K562 (cell line): ENCODE results near the gene KRT38. TPM values are rescaled to one million over a fixed set of nuclear protein-coding genes. Genes with fewer than 3 reads are reported as not detected.

Source experiments
- ATAC-seq: fragments of 200-7000 bp; cut with Tn5 transposase; 3 replicates; pipeline ENCODE4 v1.9.1; 2020; ENCODE audit warnings: moderate library complexity
- BruUV-seq: library from RNA; stranded (reverse); fragments of 400-500 nt; replicated peaks from 2 replicates; lab custom pipeline; 2021; lab: Mats Ljungman, UMichigan
- CTCF ChIA-PET: fragments of 300-600 bp; formaldehyde crosslinking; extraction: SDS; loops from one replicate; lab custom pipeline; 2021; ENCODE audit warnings: low intra/inter-chr PET ratio; lab: Yijun Ruan, JAX
- POLR2A ChIA-PET: fragments of 300-600, 350-650 bp; sonication (Branson Sonifier 250); formaldehyde crosslinking; extraction: SDS; loops from one replicate; lab custom pipeline; 2021; ENCODE audit warnings: antibody characterized with exemption, inconsistent platforms; lab: Yijun Ruan, JAX
- DNase-seq, 4 experiments: peaks; one replicate each; pipeline versions ENCODE4 v3.0.0 to v3.0.0-alpha.2; 2011 to 2018; ENCODE audit warnings: low spot score in 3 of 4, mixed read lengths in 3 of 4; ENCODE audit errors: extremely low read depth in 1 of 4
- FAIRE-seq: peaks from 2 replicates; lab custom pipeline; 2011; peaks lifted over from hg19 to GRCh38; lab: Jason Lieb, UNC
- H2AFZ ChIP-seq: 2 replicates; pipeline ENCODE4 v1.6.0; 2011; ENCODE audit warnings: low read depth, low read length, control low read depth, inconsistent platforms
- H3K27ac ChIP-seq: fragments of 200-600 bp; 3 replicates; pipeline ENCODE4 v1.8.0; 2011; ENCODE audit warnings: low read depth, mild to moderate bottlenecking, control low read depth, inconsistent platforms, low read length, moderate library complexity, mixed read lengths; ENCODE audit errors: extremely low read depth
- H3K27me3 ChIP-seq, 2 experiments: fragments of 300-600 bp in 1 of 2; 2 replicates in 1 of 2; 3 replicates in 1 of 2; pipeline versions ENCODE4 v1.6.0 to v1.8.0; 2011; ENCODE audit warnings: inconsistent platforms in 2 of 2, low read length in 2 of 2, mild to moderate bottlenecking in 1 of 2, mixed read lengths in 1 of 2, moderate library complexity in 1 of 2; ENCODE audit not compliant: control insufficient read depth in 2 of 2, insufficient read depth in 2 of 2
- H3K36me3 ChIP-seq: fragments of 300-600 bp; 3 replicates; pipeline ENCODE4 v1.8.0; 2011; ENCODE audit warnings: mild to moderate bottlenecking, low read length, inconsistent platforms; ENCODE audit not compliant: control insufficient read depth, insufficient read depth
- H3K4me1 ChIP-seq, 2 experiments: fragments of 200-600 bp in 1 of 2; replicated peaks in 1 of 2; 2 replicates in 1 of 2; 3 replicates in 1 of 2; pipeline versions ENCODE4 v1.5.1 to v1.8.0; 2011; ENCODE audit warnings: inconsistent platforms in 2 of 2, low read length in 2 of 2, mild to moderate bottlenecking in 1 of 2, mixed read lengths in 1 of 2, moderate library complexity in 1 of 2; ENCODE audit not compliant: control insufficient read depth in 2 of 2, insufficient read depth in 2 of 2
- H3K4me2 ChIP-seq: 2 replicates; pipeline ENCODE4 v1.6.1; 2011; ENCODE audit warnings: low read length, control low read depth, inconsistent platforms, mixed read lengths; ENCODE audit not compliant: insufficient read depth
- H3K4me3 ChIP-seq: fragments of 200-600 bp; sonication (generic), shearing (Covaris generic); 2 replicates; pipeline ENCODE4 v1.5.1; 2016; ENCODE audit warnings: control low read depth, inconsistent platforms
- H3K79me2 ChIP-seq: fragments of 200-600 bp; 3 replicates; pipeline ENCODE4 v1.8.0; 2011; ENCODE audit warnings: low read length, inconsistent platforms; ENCODE audit not compliant: control insufficient read depth, insufficient read depth
- H3K9ac ChIP-seq, 2 experiments: 2 replicates each; pipeline versions ENCODE4 v1.6.0 to v1.6.1; 2011; ENCODE audit warnings: low read depth in 2 of 2, low read length in 2 of 2, control low read depth in 1 of 2, inconsistent platforms in 1 of 2, mild to moderate bottlenecking in 1 of 2, mixed read lengths in 1 of 2; ENCODE audit not compliant: insufficient read depth in 1 of 2
- H3K9me1 ChIP-seq: one replicate; pipeline ENCODE4 v1.6.0; 2011; ENCODE audit warnings: inconsistent platforms, mild to moderate bottlenecking, low read length, moderate library complexity; ENCODE audit not compliant: control insufficient read depth, insufficient read depth
- H3K9me3 ChIP-seq: replicated peaks from 2 replicates; pipeline ENCODE4 v1.5.1; 2011; ENCODE audit warnings: low read depth, low read length, inconsistent platforms; ENCODE audit not compliant: control insufficient read depth, insufficient read depth
- H4K20me1 ChIP-seq: replicated peaks from 2 replicates; pipeline ENCODE4 v1.6.1; 2011; ENCODE audit warnings: low read length, inconsistent platforms, mixed read lengths; ENCODE audit not compliant: control insufficient read depth, insufficient read depth
- CHD4 ChIP-seq: fragments of 200-600 bp; sonication (generic); IDR thresholded peaks from 3 replicates; pipeline ENCODE4 v1.6.1; 2012; ENCODE audit warnings: low read depth, mild to moderate bottlenecking, mixed read lengths, low read length, inconsistent platforms; ENCODE audit not compliant: insufficient read depth, insufficient replicate concordance, poor library complexity, severe bottlenecking
- CTCF ChIP-seq, 3 experiments: IDR thresholded peaks in 2 of 3; conservative IDR thresholded peaks in 1 of 3; 2 replicates each; pipeline ENCODE4 v1.5.1; 2011 to 2012; ENCODE audit warnings: low read length in 3 of 3, mild to moderate bottlenecking in 3 of 3, control low read depth in 2 of 3, improper control_type of control experiment in 1 of 3, inconsistent platforms in 1 of 3, low read depth in 1 of 3, mixed read lengths in 1 of 3, moderate library complexity in 1 of 3; ENCODE audit not compliant: insufficient read depth in 2 of 3
- FOXA3 ChIP-seq, 2 experiments: fragments of 450-650 bp in 1 of 2; sonication (generic) in 1 of 2; formaldehyde crosslinking; IDR thresholded peaks in 1 of 2; conservative IDR thresholded peaks in 1 of 2; 2 replicates each; pipeline versions ENCODE4 v1.4.0 to v1.8.0; 2020 to 2022; ENCODE audit warnings: mild to moderate bottlenecking in 2 of 2, missing genetic modification reagents in 1 of 2
- HNRNPK ChIP-seq: fragments of 200-400 bp; formaldehyde crosslinking; IDR thresholded peaks from one replicate; pipeline ENCODE4 v1.6.1; 2018; ENCODE audit warnings: mild to moderate bottlenecking, low read depth, low read length; ENCODE audit not compliant: poor library complexity, severe bottlenecking
- NFIX ChIP-seq: fragments of 250-450 bp; sonication (Bioruptor Pico); IDR thresholded peaks from 2 replicates; pipeline ENCODE4 v1.4.0; 2020; ENCODE audit warnings: low read depth, mild to moderate bottlenecking, moderate library complexity
- SETDB1 ChIP-seq: IDR thresholded peaks from one replicate; pipeline ENCODE4 v1.6.1; 2012; ENCODE audit warnings: low read length, control low read depth, inconsistent platforms
- TCF7 ChIP-seq: sonication (generic); IDR thresholded peaks from 2 replicates; pipeline ENCODE4 v1.6.1; 2016; ENCODE audit warnings: antibody characterized with exemption, borderline replicate concordance
- TEAD4 ChIP-seq, 2 experiments: sonication (generic) in 1 of 2; formaldehyde crosslinking in 1 of 2; IDR thresholded peaks; 2 replicates each; pipeline versions ENCODE4 v1.6.1 to v1.8.0; 2012 to 2022; ENCODE audit warnings: borderline replicate concordance in 1 of 2, inconsistent platforms in 1 of 2, low read length in 1 of 2, mild to moderate bottlenecking in 1 of 2, missing genetic modification reagents in 1 of 2
- XRCC5 ChIP-seq: fragments of 200-400 bp; formaldehyde crosslinking; IDR thresholded peaks from 2 replicates; pipeline ENCODE4 v1.6.1; 2017; ENCODE audit warnings: low read depth, mild to moderate bottlenecking, low read length
- ZNF408 ChIP-seq: fragments of 250-450 bp; sonication (Bioruptor Pico); IDR thresholded peaks from 2 replicates; pipeline ENCODE4 v1.4.0; 2020; ENCODE audit warnings: low read depth, mild to moderate bottlenecking, moderate library complexity
- WGBS: fragments of 100-300 bp; shearing (Covaris generic); methylation state at CpG from one replicate; pipeline ENCODE4 v1.1.6; 2016; ENCODE audit warnings: low coverage, mixed read lengths; ENCODE audit not compliant: insufficient coverage; ENCODE audit errors: missing lambda C conversion rate; 5-methylcytosine and 5-hydroxymethylcytosine counted together
- in situ Hi-C: fragments of 300-500 bp; cut with MboI; formaldehyde crosslinking; loops from 4 replicates; pipeline ENCODE4 v1.15.0; 2018; ENCODE audit warnings: inconsistent platforms, mixed read lengths
- intact Hi-C: fragments of 100-400 bp; cut with micrococcal nuclease; formaldehyde crosslinking; loops from 2 replicates; pipeline ENCODE4 v1.14.2; 2022
- polyA plus RNA-seq, 8 experiments: library from polyadenylated mRNA; depleted of rRNA in 4 of 8; stranded (reverse) in 5 of 8; unstranded in 3 of 8; fragments of >200 nt; fragmentation: Nextera tagmentation in 2 of 8; fragmentation: Illumina TruSeq in 1 of 8; extraction: Ambion mirVana in 2 of 8; extraction: Trizol in 1 of 8; gene quantifications; 2 replicates each; pipeline versions ENCODE4 v1.2.1 to v1.2.3, GENCODE V29; 2011 to 2014; ENCODE audit warnings: inconsistent platforms in 1 of 8, missing spikeins in 1 of 8
- total RNA-seq, 7 experiments: library from RNA; depleted of rRNA in 6 of 7; stranded (reverse); fragments of >200 nt in 6 of 7; fragmentation: Illumina TruSeq in 2 of 7; extraction: Trizol in 2 of 7; gene quantifications; 2 replicates each; pipeline versions ENCODE4 v1.2.1 to v1.2.3, GENCODE V29; 2011 to 2021; ENCODE audit warnings: low replicate concordance in 1 of 7

KRT38 gene
- total and polyA plus RNA-seq, 9 of the 15 experiments (the other 6 are each of a cell fraction or from before 2014, with no cell fraction given), result not detected

DNA sequence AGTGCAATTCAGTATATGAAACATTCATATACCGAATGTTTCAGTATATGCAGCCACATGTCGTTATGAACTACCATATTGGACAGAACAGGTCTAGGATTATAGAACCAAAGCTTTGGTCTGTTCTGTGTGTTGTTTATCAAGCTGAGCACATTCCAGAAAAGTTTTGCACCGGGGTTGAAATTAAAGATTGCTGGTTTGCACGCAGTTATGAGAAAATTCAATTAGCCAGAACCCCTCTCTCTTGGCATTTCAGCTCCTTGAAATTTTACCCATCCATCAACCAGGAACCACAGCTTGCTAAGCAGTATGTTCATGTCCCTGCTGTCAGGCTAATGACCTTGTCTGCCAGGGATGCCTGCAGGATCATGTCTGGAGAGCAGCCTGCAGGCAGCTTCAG, 16.9 kb upstream of the KRT38 start:
- no TSS peak for BruUV-seq
- Histone ChIP-seq H3K9me1 (no peaks in the 10 kb centered on the region), H4K20me1 (no peaks in the 10 kb centered on the region), H3K36me3 (no peaks in the 10 kb centered on the region), H3K27me3 (peaks cover 0 to 20% of the 10 kb centered on the region in 2 experiments; a peak in 3 of 5 replicates), H3K4me2 (no peak overlapping the region), H3K9me3 (no peaks in the 10 kb centered on the region), H3K79me2 (no peaks in the 10 kb centered on the region), H3K27ac (no peak overlapping the region), H3K4me1 (peaks cover 0 to under 1% of the 10 kb centered on the region in 2 experiments; a peak in 1 of 5 replicates), H3K9ac (no peak overlapping the region), H2AFZ (no peak overlapping the region), H3K4me3 (no peak overlapping the region)
- in situ Hi-C loops (no loop called here), intact Hi-C loops (no loop called here)
- FAIRE-seq, result no peak
- no peak for TF ChIP-seq XRCC5
- TF ChIP-seq ZNF408 (CRISPR knock-in tag), result no peak
- no peak for TF ChIP-seq HNRNPK
- no peak for TF ChIP-seq NFIX
- TF ChIP-seq TCF7, result no peak
- no peak for TF ChIP-seq CHD4
- no peak for DNase-seq
- ATAC-seq, result no peak
- CTCF ChIA-PET, result no interaction called here
- POLR2A ChIA-PET, result interaction anchor here (0.6 to 1.3 kb wide), 3 partner anchors 128 to 220 kb away, joined by 3 to 4 read pairs (median 4); no protein-coding TSS in a partner anchor
- WGBS, result 0% methylated on average over 4 of the region's 4 CpGs

DNA sequence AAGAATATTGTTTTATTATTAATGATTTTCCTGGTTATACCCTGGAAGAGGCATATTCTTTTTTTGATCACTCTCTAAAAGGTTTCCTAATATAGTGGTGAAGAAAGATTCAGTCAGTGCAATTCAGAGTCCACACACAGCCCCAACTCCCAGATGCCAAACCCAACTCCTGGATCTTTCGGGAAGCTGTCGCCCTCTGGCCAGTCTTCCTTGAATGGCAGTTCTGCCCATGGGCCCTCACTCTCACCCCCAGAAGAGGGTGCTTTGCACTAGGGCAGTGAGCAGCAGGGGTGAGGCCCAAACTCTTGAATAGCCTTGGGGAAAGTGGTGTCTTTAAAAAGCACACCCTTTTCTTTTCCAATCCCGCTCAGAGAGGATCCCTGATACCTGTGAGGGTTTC, 15.4 kb upstream of the KRT38 start:
- Histone ChIP-seq H3K9me1 (no peaks in the 10 kb centered on the region), H3K4me3 (no peak overlapping the region), H3K9me3 (no peaks in the 10 kb centered on the region; the same call in 1 of the 2 replicates), H3K27me3 (peaks cover 0 to 10% of the 10 kb centered on the region in 2 experiments; a peak in 2 of 5 replicates), H3K79me2 (no peaks in the 10 kb centered on the region), H4K20me1 (no peaks in the 10 kb centered on the region), H3K27ac (no peak overlapping the region), H3K36me3 (no peaks in the 10 kb centered on the region), H3K4me1 (no peaks in the 10 kb centered on the region; a peak in 1 of 5 replicates), H3K4me2 (no peak overlapping the region), H3K9ac (no peak overlapping the region), H2AFZ (no peak overlapping the region)
- 3% methylated on average over 3 of the region's 3 CpGs for WGBS
- in situ Hi-C loops, result no loop called here
- ChIA-PET POLR2A (no interaction called here), CTCF (no interaction called here)
- no TSS peak for BruUV-seq
- TF ChIP-seq CTCF (IDR thresholded peaks at IDR 0.05 in 2 of 3, conservative IDR thresholded peaks at IDR 0.05 in 1 of 3; ENCODE audit: insufficient read depth in 2 of 3, low read depth in 1 of 3, low read length in 3 of 3) (peak in 2 of 3 experiments; percentile 17 to 27; a peak in 2 of 6 replicates), TEAD4 (IDR thresholded peaks at IDR 0.05; ENCODE audit: low read length) (no peak), TEAD4 (CRISPR knock-in tag; IDR thresholded peaks at IDR 0.05; ENCODE audit: borderline replicate concordance) (no peak), FOXA3 (CRISPR knock-in tag; conservative IDR thresholded peaks at IDR 0.05 in 1 of 2, IDR thresholded peaks at IDR 0.05 in 1 of 2) (no peak), SETDB1 (no peak)
- FAIRE-seq (no peak), ATAC-seq (no peak), DNase-seq (no peak)
- intact Hi-C loops, result no loop called here
